NCI-H1436 (cell line): ENCODE measurements around the gene POTEH.
"Not testable (repeated sequence)": the region's sequence is repeated elsewhere in the genome, so short reads cannot be mapped to it uniquely, and the experiment has no call there.

Experiments used
- DNase-seq: peaks from one replicate; lab custom pipeline; 2025; lab: John Stamatoyannopoulos, UW

The POTEH gene

GRCh38 chr22:15738157-15738908, 48.5 kb downstream of the POTEH start:
- DNase-seq: not testable (repeated sequence)

- not testable (repeated sequence) for DNase-seq
Measured at GRCh38 chr22:15738909-15739391, 49.1 kb downstream of the POTEH start.

GRCh38 chr22:15747636-15748323, 58.0 kb downstream of the POTEH start:
- DNase-seq: not testable (repeated sequence)

GRCh38 chr22:15749181-15749970, 59.5 kb downstream of the POTEH start:
- not testable (repeated sequence) for DNase-seq

- DNase-seq: not testable (repeated sequence)
Measured at GRCh38 chr22:15759443-15760097, 69.7 kb downstream of the POTEH start.

- not testable (repeated sequence) for DNase-seq
Measured at GRCh38 chr22:15760388-15761150, 70.7 kb downstream of the POTEH start.

GRCh38 chr22:15761151-15761777, 71.4 kb downstream of the POTEH start:
- not testable (repeated sequence) for DNase-seq

- DNase-seq: not testable (repeated sequence)
Measured at GRCh38 chr22:15763559-15763958, 73.7 kb downstream of the POTEH start.
